IPS DF 6.9 (cell line): ENCODE data around the gene SLC66A2.

Experiments used
- DNase-seq: peaks from one replicate; pipeline ENCODE4 v3.0.0-alpha.2; 2013; ENCODE audit warnings: low read depth, low spot score
- H3K27ac ChIP-seq: one replicate; pipeline ENCODE4 v1.5.1; 2013; ENCODE audit warnings: low read length, control low read depth
- H3K27me3 ChIP-seq: 2 replicates; pipeline ENCODE4 v1.6.1; 2013; ENCODE audit warnings: mild to moderate bottlenecking, low read length; ENCODE audit not compliant: control insufficient read depth, insufficient read depth
- H3K36me3 ChIP-seq: 2 replicates; pipeline ENCODE4 v1.6.1; 2013; ENCODE audit warnings: low read length; ENCODE audit not compliant: control insufficient read depth, insufficient read depth
- H3K4me1 ChIP-seq: 2 replicates; pipeline ENCODE4 v1.6.1; 2013; ENCODE audit warnings: low read length; ENCODE audit not compliant: control insufficient read depth, insufficient read depth
- H3K4me3 ChIP-seq: 2 replicates; pipeline ENCODE4 v1.5.1; 2013; ENCODE audit warnings: mild to moderate bottlenecking, low read length
- H3K9me3 ChIP-seq: 2 replicates; pipeline ENCODE4 v1.6.1; 2013; ENCODE audit warnings: low read length, inconsistent platforms; ENCODE audit not compliant: control insufficient read depth, insufficient read depth
- WGBS: extraction: QIAGEN DNeasy Blood & Tissue Kit; methylation state at CpG from one replicate; pipeline ENCODE4 v1.1.7; 2013; ENCODE audit warnings: mixed read lengths, missing lambda C conversion rate; ENCODE audit not compliant: insufficient read length, insufficient coverage; 5-methylcytosine and 5-hydroxymethylcytosine counted together

The SLC66A2 gene

GRCh38 chr18:79919089-79919488 is 32.4 kb downstream of the SLC66A2 start:
- H3K4me3 ChIP-seq: no peak overlapping the region
- H3K27me3 ChIP-seq: no peaks in the 10 kb centered on the region
- H3K27ac ChIP-seq: no peak overlapping the region
- no peak for DNase-seq
- no CpG with 5 or more reads among the region's 19 CpGs for WGBS
- H3K36me3 ChIP-seq: no peaks in the 10 kb centered on the region
- H3K9me3 ChIP-seq: no peaks in the 10 kb centered on the region
- H3K4me1 ChIP-seq: 0 out of 2 replicates have a peak, but pooled peaks cover 2% of the 10 kb centered on the region

GRCh38 chr18:79918615-79919011 is 32.8 kb downstream of the SLC66A2 start:
- Histone ChIP-seq H3K27ac (no peak overlapping the region), H3K4me3 (no peak overlapping the region), H3K27me3 (no peaks in the 10 kb centered on the region), H3K9me3 (no peaks in the 10 kb centered on the region), H3K4me1 (0 out of 2 replicates have a peak, but pooled peaks cover 2% of the 10 kb centered on the region), H3K36me3 (no peaks in the 10 kb centered on the region)
- no CpG with 5 or more reads among the region's 20 CpGs for WGBS
- no peak for DNase-seq

GRCh38 chr18:79917853-79918614 is 33.4 kb downstream of the SLC66A2 start:
- no CpG with 5 or more reads among the region's 25 CpGs for WGBS
- H3K4me3 ChIP-seq: no peak overlapping the region
- H3K27me3 ChIP-seq: no peaks in the 10 kb centered on the region
- H3K9me3 ChIP-seq: no peaks in the 10 kb centered on the region
- H3K27ac ChIP-seq: no peak overlapping the region
- no peak for DNase-seq
- H3K4me1 ChIP-seq: 0 out of 2 replicates have a peak, but pooled peaks cover 2% of the 10 kb centered on the region
- no peaks in the 10 kb centered on the region for H3K36me3 ChIP-seq

- WGBS: no CpG with 5 or more reads among the region's 28 CpGs
- Histone ChIP-seq H3K27me3 (no peaks in the 10 kb centered on the region), H3K36me3 (no peaks in the 10 kb centered on the region), H3K4me1 (0 out of 2 replicates have a peak, but pooled peaks cover 2% of the 10 kb centered on the region), H3K9me3 (no peaks in the 10 kb centered on the region), H3K4me3 (no peak overlapping the region), H3K27ac (no peak overlapping the region)
- no peak for DNase-seq
Measured at GRCh38 chr18:79917169-79917852, 34.1 kb downstream of the SLC66A2 start.

- Histone ChIP-seq H3K9me3 (no peaks in the 10 kb centered on the region), H3K4me1 (0 out of 2 replicates have a peak, but pooled peaks cover 2% of the 10 kb centered on the region), H3K4me3 (no peak overlapping the region), H3K27me3 (no peaks in the 10 kb centered on the region), H3K36me3 (no peaks in the 10 kb centered on the region), H3K27ac (no peak overlapping the region)
- no CpG with 5 or more reads among the region's 24 CpGs for WGBS
- no peak for DNase-seq
Measured at GRCh38 chr18:79916546-79917168, 34.8 kb downstream of the SLC66A2 start.

GRCh38 chr18:79916128-79916494 is 35.3 kb downstream of the SLC66A2 start:
- Histone ChIP-seq H3K4me3 (no peak overlapping the region), H3K27me3 (no peaks in the 10 kb centered on the region), H3K4me1 (0 out of 2 replicates have a peak, but pooled peaks cover 4% of the 10 kb centered on the region), H3K27ac (no peak overlapping the region), H3K9me3 (no peaks in the 10 kb centered on the region), H3K36me3 (no peaks in the 10 kb centered on the region)
- no CpG with 5 or more reads among the region's 26 CpGs for WGBS
- DNase-seq: no peak

- H3K4me3 ChIP-seq: no peak overlapping the region
- no peak for DNase-seq
- H3K27ac ChIP-seq: no peak overlapping the region
- WGBS: no CpG with 5 or more reads among the region's 50 CpGs
- H3K4me1 ChIP-seq: peaks cover 7% of the 10 kb centered on the region; the same call in 1 of the 2 replicates
- H3K9me3 ChIP-seq: no peaks in the 10 kb centered on the region
- H3K36me3 ChIP-seq: no peaks in the 10 kb centered on the region
- H3K27me3 ChIP-seq: no peaks in the 10 kb centered on the region
Measured at GRCh38 chr18:79915161-79916127, 36.0 kb downstream of the SLC66A2 start.

- H3K27ac ChIP-seq: no peak overlapping the region
- H3K9me3 ChIP-seq: no peaks in the 10 kb centered on the region
- WGBS: no CpG with 5 or more reads among the region's 20 CpGs
- no peaks in the 10 kb centered on the region for H3K27me3 ChIP-seq
- peaks cover 7% of the 10 kb centered on the region; the same call in 1 of the 2 replicates for H3K4me1 ChIP-seq
- DNase-seq: no peak
- no peak overlapping the region for H3K4me3 ChIP-seq
- no peaks in the 10 kb centered on the region for H3K36me3 ChIP-seq
Measured at GRCh38 chr18:79914614-79915160, 36.8 kb downstream of the SLC66A2 start.

- WGBS: no CpG with 5 or more reads among the region's 28 CpGs
- no peaks in the 10 kb centered on the region for H3K9me3 ChIP-seq
- H3K36me3 ChIP-seq: no peaks in the 10 kb centered on the region
- peaks cover 7% of the 10 kb centered on the region; the same call in 1 of the 2 replicates for H3K4me1 ChIP-seq
- no peaks in the 10 kb centered on the region for H3K27me3 ChIP-seq
- no peak for DNase-seq
- H3K4me3 ChIP-seq: no peak overlapping the region
- H3K27ac ChIP-seq: no peak overlapping the region
Measured at GRCh38 chr18:79912994-79913831, 38.2 kb downstream of the SLC66A2 start.
